GM23338 (cell line): ENCODE results near the gene RMI1. TPM values are rescaled to one million over a fixed set of nuclear protein-coding genes. Genes with fewer than 3 reads are reported as not detected.

Experiments used
- ATAC-seq: fragments of 200-7000 bp; cut with Tn5 transposase; 3 replicates; pipeline ENCODE4 v1.9.1; 2020
- DNase-seq: peaks from one replicate; pipeline ENCODE4 v3.0.0-alpha.2; 2015; ENCODE audit warnings: low spot score
- H2AFZ ChIP-seq: fragments of 200-600 bp; sonication (generic); 2 replicates; pipeline ENCODE4 v1.8.0; 2016; ENCODE audit warnings: antibody characterized with exemption, mild to moderate bottlenecking, moderate library complexity
- H3F3A ChIP-seq: fragments of 200-600 bp; sonication (generic); replicated peaks from 2 replicates; pipeline ENCODE4 v1.8.0; 2017; ENCODE audit warnings: antibody characterized with exemption, mixed run types, low read depth
- H3K27ac ChIP-seq: fragments of 200-600 bp; sonication (generic); 2 replicates; pipeline ENCODE4 v1.6.1; 2016; ENCODE audit warnings: low read depth
- H3K27me3 ChIP-seq: fragments of 200-600 bp; sonication (generic); 2 replicates; pipeline ENCODE4 v1.8.0; 2016; ENCODE audit warnings: mild to moderate bottlenecking, mixed run types, moderate library complexity; ENCODE audit not compliant: insufficient read depth
- H3K36me3 ChIP-seq: fragments of 200-600 bp; sonication (generic); 2 replicates; pipeline ENCODE4 v1.8.0; 2016; ENCODE audit warnings: mild to moderate bottlenecking; ENCODE audit not compliant: insufficient read depth
- H3K4me1 ChIP-seq: fragments of 200-600 bp; sonication (generic); 2 replicates; pipeline ENCODE4 v1.8.0; 2016; ENCODE audit warnings: mild to moderate bottlenecking, moderate library complexity; ENCODE audit not compliant: insufficient read depth
- H3K4me2 ChIP-seq: fragments of 200-600 bp; sonication (generic); 2 replicates; pipeline ENCODE4 v1.7.1; 2017; ENCODE audit warnings: mixed run types
- H3K4me3 ChIP-seq: fragments of 200-600 bp; sonication (generic); 2 replicates; pipeline ENCODE4 v1.6.1; 2016; ENCODE audit warnings: mixed run types
- H3K79me2 ChIP-seq: fragments of 200-600 bp; sonication (generic); replicated peaks from 2 replicates; pipeline ENCODE4 v1.8.0; 2017; ENCODE audit warnings: mild to moderate bottlenecking; ENCODE audit not compliant: insufficient read depth
- H3K9me2 ChIP-seq: fragments of 200-600 bp; sonication (generic); 2 replicates; pipeline ENCODE4 v1.8.0; 2017; ENCODE audit not compliant: insufficient read depth
- H4K20me1 ChIP-seq: fragments of 200-600 bp; sonication (generic); replicated peaks from 2 replicates; pipeline ENCODE4 v1.8.0; 2017; ENCODE audit warnings: mild to moderate bottlenecking; ENCODE audit not compliant: insufficient read depth
- H3K27ac Mint-ChIP-seq: 2 replicates; pipeline ENCODE4 v1.8.0; 2020; ENCODE audit warnings: inconsistent platforms, mild to moderate bottlenecking, moderate library complexity, mixed read lengths
- H3K27me3 Mint-ChIP-seq: 3 replicates; pipeline ENCODE4 v1.8.0; 2022; ENCODE audit warnings: low read depth, mild to moderate bottlenecking, moderate library complexity, mixed read lengths, inconsistent platforms; ENCODE audit not compliant: insufficient read depth, poor library complexity
- H3K36me3 Mint-ChIP-seq: 3 replicates; pipeline ENCODE4 v1.8.0; 2021; ENCODE audit warnings: low read depth, mild to moderate bottlenecking, inconsistent platforms, moderate library complexity, mixed read lengths
- H3K4me1 Mint-ChIP-seq: 3 replicates; pipeline ENCODE4 v1.8.0; 2020; ENCODE audit warnings: mild to moderate bottlenecking, inconsistent platforms, mixed read lengths
- H3K4me3 Mint-ChIP-seq: 3 replicates; pipeline ENCODE4 v1.8.0; 2021; ENCODE audit warnings: moderate library complexity, mild to moderate bottlenecking, inconsistent platforms, mixed read lengths
- H3K9me3 Mint-ChIP-seq: 3 replicates; pipeline ENCODE4 v1.8.0; 2020; ENCODE audit warnings: moderate library complexity, mild to moderate bottlenecking, inconsistent platforms, mixed read lengths
- CREB1 ChIP-seq: fragments of 250-450 bp; sonication (Bioruptor Pico); IDR thresholded peaks from 2 replicates; pipeline ENCODE4 v1.5.0; 2020; ENCODE audit warnings: low read depth, mild to moderate bottlenecking, moderate library complexity
- CTCF ChIP-seq, 2 experiments: fragments of 200-600 bp in 1 of 2; sonication (generic) in 1 of 2; conservative IDR thresholded peaks; 2 replicates each; pipeline versions ENCODE4 v1.5.1 to v1.6.1; 2016 to 2017; ENCODE audit warnings: antibody characterized with exemption in 2 of 2, low read depth in 2 of 2, mild to moderate bottlenecking in 2 of 2, moderate library complexity in 1 of 2
- ETS1 ChIP-seq: IDR thresholded peaks from 2 replicates; pipeline ENCODE4 v1.6.1; 2016; ENCODE audit warnings: antibody characterized with exemption
- JUNB ChIP-seq: IDR thresholded peaks from one replicate; pipeline ENCODE4 v1.6.1; 2016; ENCODE audit warnings: antibody characterized with exemption; ENCODE audit not compliant: unreplicated experiment
- POLR2AphosphoS5 ChIP-seq: IDR thresholded peaks from 2 replicates; pipeline ENCODE4 v1.6.1; 2016; ENCODE audit warnings: antibody characterized with exemption, low read depth
- STAT1 ChIP-seq: IDR thresholded peaks from one replicate; pipeline ENCODE4 v1.6.1; 2016; ENCODE audit warnings: antibody characterized with exemption; ENCODE audit not compliant: unreplicated experiment
- ZNF114 ChIP-seq: fragments of 250-450 bp; sonication (Bioruptor Pico); IDR thresholded peaks from 2 replicates; pipeline ENCODE4 v1.5.0; 2020; ENCODE audit warnings: mild to moderate bottlenecking, moderate library complexity
- ZNF462 ChIP-seq: fragments of 250-450 bp; sonication (Bioruptor Pico); IDR thresholded peaks from 2 replicates; pipeline ENCODE4 v1.5.0; 2020; ENCODE audit warnings: mild to moderate bottlenecking, moderate library complexity
- polyA plus RNA-seq: library from polyadenylated mRNA; unstranded; fragments of >200 nt; fragmentation: Nextera tagmentation; extraction: Ambion mirVana; gene quantifications from 2 replicates; pipeline ENCODE4 v1.2.1, GENCODE V29; 2016
- total RNA-seq: library from RNA; depleted of rRNA; stranded (reverse); fragments of >200 nt; shearing (Covaris generic); gene quantifications from 2 replicates; pipeline ENCODE4 v1.2.3, GENCODE V29; 2014
- TF ChIP-seq, protein P1 (sequence below): IDR thresholded peaks from one replicate; pipeline ENCODE4 v1.6.1; 2018; ENCODE audit warnings: antibody characterized with exemption; ENCODE audit not compliant: unreplicated experiment

Gene RMI1
- total and polyA plus RNA-seq, 2 experiments from 2014 or later = 16.9 to 36.1 TPM

DNA sequence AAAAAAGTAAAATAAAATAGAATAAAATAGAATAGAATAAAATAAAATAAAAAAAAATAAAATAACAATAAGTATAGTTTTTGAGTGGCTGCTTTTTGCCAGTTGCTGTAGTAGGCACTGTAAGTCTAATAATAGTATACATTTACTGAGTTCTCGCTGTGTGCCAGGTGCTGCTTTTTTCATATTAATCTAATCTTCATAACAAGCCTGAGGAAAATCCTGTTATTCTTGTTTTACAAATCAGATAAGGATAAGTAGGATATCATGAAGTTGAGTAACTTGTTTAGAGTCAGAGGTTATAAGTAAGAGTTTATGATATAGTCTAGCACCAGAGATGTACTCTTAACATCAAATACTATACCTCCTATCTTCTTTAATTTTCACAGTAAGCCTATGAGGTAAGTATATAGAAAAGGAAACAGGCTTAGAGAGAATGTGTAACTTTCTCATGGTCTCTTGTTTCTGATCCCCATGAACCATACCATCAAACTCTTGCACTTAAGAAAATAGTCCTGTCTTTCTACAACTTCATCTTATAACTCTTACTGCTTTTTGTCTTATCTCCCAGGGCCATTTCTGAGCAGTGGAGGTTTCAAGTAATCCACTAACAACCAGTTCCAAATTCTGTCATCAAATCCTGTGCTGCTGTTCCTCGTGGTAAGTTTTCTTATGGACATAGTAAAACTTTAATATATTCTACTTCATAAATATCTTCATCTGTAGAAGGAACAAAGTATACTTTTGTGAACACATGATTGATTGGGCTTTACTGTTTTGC, 18.7 kb downstream of the RMI1 start:
- Mint-ChIP-seq H3K4me3 (no peak overlapping the region), H3K9me3 (no peaks in the 10 kb centered on the region), H3K27ac (no peak overlapping the region), H3K4me1 (peaks cover 2% of the 10 kb centered on the region; the same call in 2 of the 3 replicates), H3K27me3 (no peaks in the 10 kb centered on the region), H3K36me3 (peaks cover 21% of the 10 kb centered on the region; the same call in 2 of the 3 replicates)
- Histone ChIP-seq H3K36me3 (peaks cover 17% of the 10 kb centered on the region), H3K4me3 (no peak overlapping the region), H3K79me2 (peaks cover 39% of the 10 kb centered on the region), H3K4me2 (no peak overlapping the region), H3K27ac (no peak overlapping the region), H2AFZ (no peak overlapping the region), H3K9me2 (no peaks in the 10 kb centered on the region), H3K27me3 (no peaks in the 10 kb centered on the region), H4K20me1 (peaks cover 29% of the 10 kb centered on the region), H3K4me1 (no peaks in the 10 kb centered on the region), H3F3A (no peaks in the 10 kb centered on the region)
- DNase-seq = no peak
- TF ChIP-seq CREB1 (CRISPR knock-in tag) (no peak), POLR2AphosphoS5 (no peak), STAT1 (no peak), ZNF114 (CRISPR knock-in tag) (no peak), CTCF (conservative IDR thresholded peaks at IDR 0.05; ENCODE audit: low read depth in 2 of 2) (no peak), JUNB (no peak), ETS1 (no peak), ZNF462 (no peak)
- TF ChIP-seq, protein P1, sequence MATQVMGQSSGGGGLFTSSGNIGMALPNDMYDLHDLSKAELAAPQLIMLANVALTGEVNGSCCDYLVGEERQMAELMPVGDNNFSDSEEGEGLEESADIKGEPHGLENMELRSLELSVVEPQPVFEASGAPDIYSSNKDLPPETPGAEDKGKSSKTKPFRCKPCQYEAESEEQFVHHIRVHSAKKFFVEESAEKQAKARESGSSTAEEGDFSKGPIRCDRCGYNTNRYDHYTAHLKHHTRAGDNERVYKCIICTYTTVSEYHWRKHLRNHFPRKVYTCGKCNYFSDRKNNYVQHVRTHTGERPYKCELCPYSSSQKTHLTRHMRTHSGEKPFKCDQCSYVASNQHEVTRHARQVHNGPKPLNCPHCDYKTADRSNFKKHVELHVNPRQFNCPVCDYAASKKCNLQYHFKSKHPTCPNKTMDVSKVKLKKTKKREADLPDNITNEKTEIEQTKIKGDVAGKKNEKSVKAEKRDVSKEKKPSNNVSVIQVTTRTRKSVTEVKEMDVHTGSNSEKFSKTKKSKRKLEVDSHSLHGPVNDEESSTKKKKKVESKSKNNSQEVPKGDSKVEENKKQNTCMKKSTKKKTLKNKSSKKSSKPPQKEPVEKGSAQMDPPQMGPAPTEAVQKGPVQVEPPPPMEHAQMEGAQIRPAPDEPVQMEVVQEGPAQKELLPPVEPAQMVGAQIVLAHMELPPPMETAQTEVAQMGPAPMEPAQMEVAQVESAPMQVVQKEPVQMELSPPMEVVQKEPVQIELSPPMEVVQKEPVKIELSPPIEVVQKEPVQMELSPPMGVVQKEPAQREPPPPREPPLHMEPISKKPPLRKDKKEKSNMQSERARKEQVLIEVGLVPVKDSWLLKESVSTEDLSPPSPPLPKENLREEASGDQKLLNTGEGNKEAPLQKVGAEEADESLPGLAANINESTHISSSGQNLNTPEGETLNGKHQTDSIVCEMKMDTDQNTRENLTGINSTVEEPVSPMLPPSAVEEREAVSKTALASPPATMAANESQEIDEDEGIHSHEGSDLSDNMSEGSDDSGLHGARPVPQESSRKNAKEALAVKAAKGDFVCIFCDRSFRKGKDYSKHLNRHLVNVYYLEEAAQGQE = no peak
- ATAC-seq = no peak
